HepG2 (cell line): ENCODE results near the gene HES1. TPM values are rescaled to one million over a fixed set of nuclear protein-coding genes. Genes with fewer than 3 reads are reported as not detected.

Source experiments
- BRD4 ChIP-seq: sonication (generic); formaldehyde crosslinking; IDR thresholded peaks from 2 replicates; pipeline ENCODE4 v1.4.0; 2020; ENCODE audit warnings: missing genetic modification reagents
- CENPX ChIP-seq: sonication (generic); formaldehyde crosslinking; IDR thresholded peaks from 2 replicates; pipeline ENCODE4 v1.9.0; 2021; ENCODE audit warnings: mild to moderate bottlenecking, missing genetic modification reagents, moderate library complexity
- ELF4 ChIP-seq: sonication (generic); formaldehyde crosslinking; IDR thresholded peaks from 2 replicates; pipeline ENCODE4 v1.5.0; 2020; ENCODE audit warnings: missing genetic modification reagents, mild to moderate bottlenecking, moderate library complexity, borderline replicate concordance
- ETV5 ChIP-seq: IDR thresholded peaks from 2 replicates; pipeline ENCODE4 v1.6.1; 2018; ENCODE audit warnings: missing biosample characterization, missing genetic modification reagents, inconsistent platforms, borderline replicate concordance
- MYNN ChIP-seq: sonication (generic); formaldehyde crosslinking; IDR thresholded peaks from 2 replicates; pipeline ENCODE4 v1.4.0; 2020; ENCODE audit warnings: mild to moderate bottlenecking, low read depth, missing genetic modification reagents
- POLR2A ChIP-seq, 2 experiments: IDR thresholded peaks; 2 replicates each; pipeline ENCODE4 v1.6.1; 2011; ENCODE audit warnings: low read depth in 2 of 2, low read length in 2 of 2, mild to moderate bottlenecking in 1 of 2, moderate library complexity in 1 of 2; ENCODE audit not compliant: insufficient read depth in 1 of 2
- SOX5 ChIP-seq: IDR thresholded peaks from 2 replicates; pipeline ENCODE4 v1.6.1; 2016; ENCODE audit warnings: borderline replicate concordance
- STAT5B ChIP-seq: sonication (generic); formaldehyde crosslinking; IDR thresholded peaks from 2 replicates; pipeline ENCODE4 v1.4.0; 2020; ENCODE audit warnings: missing genetic modification reagents
- ZFP41 ChIP-seq: sonication (generic); formaldehyde crosslinking; IDR thresholded peaks from 2 replicates; pipeline ENCODE4 v1.4.0; 2020; ENCODE audit warnings: mild to moderate bottlenecking, missing genetic modification reagents, borderline replicate concordance
- ZNF232 ChIP-seq: sonication (generic); formaldehyde crosslinking; IDR thresholded peaks from 2 replicates; pipeline ENCODE4 v1.4.0; 2020; ENCODE audit warnings: missing genetic modification reagents, borderline replicate concordance
- ZNF615 ChIP-seq: sonication (generic); formaldehyde crosslinking; IDR thresholded peaks from 2 replicates; pipeline ENCODE4 v1.5.0; 2020; ENCODE audit warnings: mild to moderate bottlenecking, missing genetic modification reagents, borderline replicate concordance
- ZNF629 ChIP-seq: sonication (generic); formaldehyde crosslinking; conservative IDR thresholded peaks from 2 replicates; pipeline ENCODE4 v1.5.0; 2020; ENCODE audit warnings: missing genetic modification reagents
- ZNF713 ChIP-seq: sonication (generic); formaldehyde crosslinking; IDR thresholded peaks from 2 replicates; pipeline ENCODE4 v1.4.0; 2020; ENCODE audit warnings: mild to moderate bottlenecking, missing genetic modification reagents
- ZNF737 ChIP-seq: sonication (generic); formaldehyde crosslinking; IDR thresholded peaks from 2 replicates; pipeline ENCODE4 v1.5.0; 2020; ENCODE audit warnings: missing genetic modification reagents, mild to moderate bottlenecking, borderline replicate concordance
- polyA plus RNA-seq, 8 experiments: library from polyadenylated mRNA; depleted of rRNA in 3 of 8; stranded (reverse) in 7 of 8; unstranded in 1 of 8; fragments of >200 nt; fragmentation: Illumina TruSeq in 4 of 8; extraction: Trizol in 4 of 8; gene quantifications; 2 replicates each; pipeline versions ENCODE4 v1.2.1 to v1.2.3, GENCODE V29; 2011 to 2016; ENCODE audit warnings: low read depth in 4 of 8, missing spikeins in 1 of 8, mixed read lengths in 1 of 8; ENCODE audit not compliant: insufficient read depth in 1 of 8
- total RNA-seq, 5 experiments: library from RNA; depleted of rRNA; stranded (reverse); fragments of >200 nt; fragmentation: Illumina TruSeq; extraction: Trizol; gene quantifications; 2 replicates each; pipeline ENCODE4 v1.2.3, GENCODE V29; 2016; ENCODE audit warnings: low read depth in 1 of 5
- TF ChIP-seq, protein P1 (sequence below), 2 experiments: sonication (generic) in 1 of 2; formaldehyde crosslinking in 1 of 2; IDR thresholded peaks; 2 replicates each; pipeline versions ENCODE4 v1.4.0 to v1.6.1; 2018 to 2020; ENCODE audit warnings: missing genetic modification reagents in 2 of 2, borderline replicate concordance in 1 of 2, low read depth in 1 of 2, mild to moderate bottlenecking in 1 of 2, missing biosample characterization in 1 of 2
- TF ChIP-seq, protein P2 (sequence below): IDR thresholded peaks from 2 replicates; pipeline ENCODE4 v1.6.1; 2016; ENCODE audit warnings: missing biosample characterization, missing genetic modification reagents, low read depth
- TF ChIP-seq, protein P3 (sequence below): sonication (generic); formaldehyde crosslinking; IDR thresholded peaks from 2 replicates; pipeline ENCODE4 v1.8.1; 2023; ENCODE audit warnings: mild to moderate bottlenecking, moderate library complexity, missing genetic modification reagents
- TF ChIP-seq, protein P4 (sequence below): sonication (generic); formaldehyde crosslinking; IDR thresholded peaks from 2 replicates; pipeline ENCODE4 v1.4.0; 2020; ENCODE audit warnings: missing genetic modification reagents
- TF ChIP-seq, protein P5 (sequence below): sonication (generic); formaldehyde crosslinking; IDR thresholded peaks from 2 replicates; pipeline ENCODE4 v1.8.1; 2023; ENCODE audit warnings: missing genetic modification reagents, mild to moderate bottlenecking, borderline replicate concordance
- TF ChIP-seq, protein P6 (sequence below): fragments of 450-650 bp; IDR thresholded peaks from 2 replicates; pipeline ENCODE4 v1.6.1; 2017

Gene HES1
- total and polyA plus RNA-seq, 2 of the 13 experiments (the other 11 are each of a cell fraction or from before 2014, with no cell fraction given): 15.4 to 19.8 TPM

DNA sequence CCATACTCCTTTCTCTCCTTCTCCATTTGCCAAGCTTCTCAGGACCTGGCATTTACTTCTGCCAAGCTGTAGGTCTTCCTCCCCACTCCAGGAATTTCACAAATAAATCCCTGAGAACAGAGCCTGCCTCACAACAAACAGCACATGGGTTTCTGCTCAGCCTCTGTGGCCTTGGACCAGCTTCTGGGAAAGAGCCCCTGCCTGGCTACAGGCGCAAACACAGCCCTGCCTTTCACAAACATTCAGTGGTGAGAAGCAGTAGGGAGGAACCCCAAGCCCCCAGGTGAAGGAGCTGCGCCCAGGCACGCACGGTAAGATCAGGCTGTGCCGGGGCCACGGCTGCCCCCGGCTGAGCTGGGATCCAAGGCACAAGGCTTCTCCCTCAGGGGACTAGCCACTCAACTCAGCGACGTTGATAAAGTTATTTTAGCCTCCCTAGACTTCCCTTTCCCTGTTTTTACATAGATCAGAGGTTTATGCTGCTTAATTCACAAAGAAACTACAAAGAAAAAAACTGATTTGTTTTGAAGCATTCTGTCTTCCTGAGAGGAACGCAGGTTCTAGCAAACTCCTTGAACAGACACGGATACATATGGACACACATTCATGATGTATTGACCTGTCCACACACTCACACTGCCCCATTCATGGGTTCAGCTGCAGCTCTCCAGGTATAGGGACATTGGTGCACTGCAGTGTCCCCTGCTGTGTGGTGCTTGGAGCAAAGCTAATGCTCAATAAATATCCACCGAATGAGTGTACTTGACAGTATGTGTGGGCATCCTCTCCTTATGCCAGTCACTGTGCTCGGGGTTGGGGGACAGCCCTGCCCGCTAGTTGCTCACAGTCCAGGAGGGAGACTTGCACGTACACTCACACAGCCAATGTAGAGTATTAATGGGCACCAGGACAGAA, 25.4 kb downstream of the HES1 start (continued):
- TF ChIP-seq, protein P1, sequence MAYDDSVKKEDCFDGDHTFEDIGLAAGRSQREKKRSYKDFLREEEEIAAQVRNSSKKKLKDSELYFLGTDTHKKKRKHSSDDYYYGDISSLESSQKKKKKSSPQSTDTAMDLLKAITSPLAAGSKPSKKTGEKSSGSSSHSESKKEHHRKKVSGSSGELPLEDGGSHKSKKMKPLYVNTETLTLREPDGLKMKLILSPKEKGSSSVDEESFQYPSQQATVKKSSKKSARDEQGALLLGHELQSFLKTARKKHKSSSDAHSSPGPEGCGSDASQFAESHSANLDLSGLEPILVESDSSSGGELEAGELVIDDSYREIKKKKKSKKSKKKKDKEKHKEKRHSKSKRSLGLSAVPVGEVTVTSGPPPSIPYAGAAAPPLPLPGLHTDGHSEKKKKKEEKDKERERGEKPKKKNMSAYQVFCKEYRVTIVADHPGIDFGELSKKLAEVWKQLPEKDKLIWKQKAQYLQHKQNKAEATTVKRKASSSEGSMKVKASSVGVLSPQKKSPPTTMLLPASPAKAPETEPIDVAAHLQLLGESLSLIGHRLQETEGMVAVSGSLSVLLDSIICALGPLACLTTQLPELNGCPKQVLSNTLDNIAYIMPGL (CRISPR knock-in tag; IDR thresholded peaks at IDR 0.05; ENCODE audit: borderline replicate concordance in 1 of 2, low read depth in 1 of 2): no peak
- TF ChIP-seq ZNF232 (CRISPR knock-in tag) (no peak), CENPX (CRISPR knock-in tag) (no peak), ZFP41 (no peak), ZNF713 (CRISPR knock-in tag) (no peak), BRD4 (CRISPR knock-in tag) (0 out of 2 replicates have a peak, but pooled peaks have one; percentile 34), POLR2A (IDR thresholded peaks at IDR 0.05; ENCODE audit: insufficient read depth in 1 of 2, low read depth in 2 of 2, low read length in 2 of 2) (no peak), STAT5B (CRISPR knock-in tag) (no peak), ELF4 (no peak), SOX5 (CRISPR knock-in tag) (0 out of 2 replicates have a peak, but pooled peaks have one; percentile 32), ETV5 (CRISPR knock-in tag) (peak; percentile 27; the same call in 1 of the 2 replicates), ZNF737 (no peak), MYNN (no peak), ZNF615 (no peak; the same call in 1 of the 2 replicates), ZNF629 (CRISPR knock-in tag) (no peak)
- TF ChIP-seq, protein P2, sequence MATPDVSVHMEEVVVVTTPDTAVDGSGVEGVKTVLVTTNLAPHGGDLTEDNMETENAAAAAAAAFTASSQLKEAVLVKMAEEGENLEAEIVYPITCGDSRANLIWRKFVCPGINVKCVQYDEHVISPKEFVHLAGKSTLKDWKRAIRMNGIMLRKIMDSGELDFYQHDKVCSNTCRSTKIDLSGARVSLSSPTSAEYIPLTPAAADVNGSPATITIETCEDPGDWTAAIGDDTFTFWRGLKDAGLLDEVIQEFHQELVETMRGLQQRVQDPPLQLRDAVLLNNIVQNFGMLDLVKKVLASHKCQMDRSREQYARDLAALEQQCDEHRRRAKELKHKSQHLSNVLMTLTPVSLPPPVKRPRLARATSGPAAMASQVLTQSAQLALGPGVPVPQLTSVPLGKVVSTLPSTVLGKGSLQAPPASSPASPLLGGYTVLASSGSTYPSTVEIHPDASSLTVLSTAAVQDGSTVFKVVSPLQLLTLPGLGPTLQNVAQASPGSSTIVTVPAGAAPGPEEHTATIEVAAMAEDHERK (CRISPR knock-in tag): no peak
- TF ChIP-seq, protein P3, sequence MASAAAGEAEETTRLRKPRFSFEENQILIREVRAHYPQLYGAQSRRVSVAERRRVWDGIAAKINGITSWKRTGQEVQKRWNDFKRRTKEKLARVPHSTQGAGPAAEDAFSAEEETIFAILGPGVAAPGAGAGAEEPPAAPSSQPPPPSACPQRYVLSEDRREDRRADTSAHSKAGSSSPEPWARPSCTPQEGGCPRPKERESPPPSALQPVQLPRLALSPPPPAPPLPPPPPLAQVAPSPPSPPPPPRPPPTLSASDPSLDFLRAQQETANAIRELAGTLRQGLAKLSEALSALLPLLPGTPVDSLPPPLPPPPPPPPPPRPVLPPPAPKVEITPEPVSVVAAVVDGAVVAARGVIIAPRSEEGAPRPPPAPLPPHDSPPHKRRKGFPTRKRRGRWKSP (CRISPR knock-in tag): peak; percentile 74
- TF ChIP-seq, protein P4, sequence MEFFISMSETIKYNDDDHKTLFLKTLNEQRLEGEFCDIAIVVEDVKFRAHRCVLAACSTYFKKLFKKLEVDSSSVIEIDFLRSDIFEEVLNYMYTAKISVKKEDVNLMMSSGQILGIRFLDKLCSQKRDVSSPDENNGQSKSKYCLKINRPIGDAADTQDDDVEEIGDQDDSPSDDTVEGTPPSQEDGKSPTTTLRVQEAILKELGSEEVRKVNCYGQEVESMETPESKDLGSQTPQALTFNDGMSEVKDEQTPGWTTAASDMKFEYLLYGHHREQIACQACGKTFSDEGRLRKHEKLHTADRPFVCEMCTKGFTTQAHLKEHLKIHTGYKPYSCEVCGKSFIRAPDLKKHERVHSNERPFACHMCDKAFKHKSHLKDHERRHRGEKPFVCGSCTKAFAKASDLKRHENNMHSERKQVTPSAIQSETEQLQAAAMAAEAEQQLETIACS: no peak
- TF ChIP-seq, protein P5, sequence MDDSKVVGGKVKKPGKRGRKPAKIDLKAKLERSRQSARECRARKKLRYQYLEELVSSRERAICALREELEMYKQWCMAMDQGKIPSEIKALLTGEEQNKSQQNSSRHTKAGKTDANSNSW (CRISPR knock-in tag): no peak
- TF ChIP-seq, protein P6, sequence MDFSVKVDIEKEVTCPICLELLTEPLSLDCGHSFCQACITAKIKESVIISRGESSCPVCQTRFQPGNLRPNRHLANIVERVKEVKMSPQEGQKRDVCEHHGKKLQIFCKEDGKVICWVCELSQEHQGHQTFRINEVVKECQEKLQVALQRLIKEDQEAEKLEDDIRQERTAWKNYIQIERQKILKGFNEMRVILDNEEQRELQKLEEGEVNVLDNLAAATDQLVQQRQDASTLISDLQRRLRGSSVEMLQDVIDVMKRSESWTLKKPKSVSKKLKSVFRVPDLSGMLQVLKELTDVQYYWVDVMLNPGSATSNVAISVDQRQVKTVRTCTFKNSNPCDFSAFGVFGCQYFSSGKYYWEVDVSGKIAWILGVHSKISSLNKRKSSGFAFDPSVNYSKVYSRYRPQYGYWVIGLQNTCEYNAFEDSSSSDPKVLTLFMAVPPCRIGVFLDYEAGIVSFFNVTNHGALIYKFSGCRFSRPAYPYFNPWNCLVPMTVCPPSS: no peak
